Measurements from ENCODE around the gene NUDT9. TPM values are rescaled to one million over a fixed set of nuclear protein-coding genes. Genes with fewer than 3 reads are reported as not detected.
"Not testable (repeated sequence)": the region's sequence is repeated elsewhere in the genome, so short reads cannot be mapped to it uniquely, and the experiment has no call there.

NUDT9 gene
- total RNA-seq, 1 experiment from 2014 or later = 17.6 TPM

GRCh38 chr4:87491436-87491835 is 69.1 kb downstream of the NUDT9 start:
- no peak overlapping the region for H3K27ac Mint-ChIP-seq (ENCODE audit: low read depth, unreplicated experiment)
- no peaks in the 10 kb centered on the region for H3K4me1 Mint-ChIP-seq (ENCODE audit: insufficient read depth, unreplicated experiment)
- H3K27me3 Mint-ChIP-seq (ENCODE audit: insufficient read depth, unreplicated experiment) = no peaks in the 10 kb centered on the region
- POLR2A ChIA-PET = no interaction called here
- no peak for DNase-seq (ENCODE audit: unreplicated experiment)
- H3K36me3 Mint-ChIP-seq (ENCODE audit: insufficient read depth, unreplicated experiment) = no peaks in the 10 kb centered on the region
- no peak for TF ChIP-seq CTCF (IDR thresholded peaks at IDR 0.05; ENCODE audit: unreplicated experiment)
- CTCF ChIA-PET = no interaction called here
- H3K4me3 Mint-ChIP-seq (ENCODE audit: unreplicated experiment) = no peak overlapping the region
- BruUV-seq (replicated peaks) = no TSS peak
- intact Hi-C loops (cut with micrococcal nuclease) = no loop called here
- H3K9me3 Mint-ChIP-seq (ENCODE audit: unreplicated experiment) = peaks cover 6% of the 10 kb centered on the region

GRCh38 chr4:87491851-87492250 is 69.5 kb downstream of the NUDT9 start:
- intact Hi-C loops (cut with micrococcal nuclease); BruUV-seq (replicated peaks); H3K36me3 Mint-ChIP-seq (ENCODE audit: insufficient read depth, unreplicated experiment); H3K27ac Mint-ChIP-seq (ENCODE audit: low read depth, unreplicated experiment); H3K9me3 Mint-ChIP-seq (ENCODE audit: unreplicated experiment); H3K27me3 Mint-ChIP-seq (ENCODE audit: insufficient read depth, unreplicated experiment); POLR2A ChIA-PET; CTCF ChIA-PET; H3K4me1 Mint-ChIP-seq (ENCODE audit: insufficient read depth, unreplicated experiment); H3K4me3 Mint-ChIP-seq (ENCODE audit: unreplicated experiment): not testable (repeated sequence)
- peak; percentile 21 for DNase-seq (ENCODE audit: unreplicated experiment)

- no peak for TF ChIP-seq CTCF (IDR thresholded peaks at IDR 0.05; ENCODE audit: unreplicated experiment)
- peaks cover 6% of the 10 kb centered on the region for H3K9me3 Mint-ChIP-seq (ENCODE audit: unreplicated experiment)
- ChIA-PET POLR2A (no interaction called here), CTCF (interaction anchor here (0.6 kb wide), 1 partner anchor 1179 kb away, joined by 3 read pairs; no protein-coding TSS in a partner anchor)
- DNase-seq (ENCODE audit: unreplicated experiment) = no peak
- no peak overlapping the region for H3K4me3 Mint-ChIP-seq (ENCODE audit: unreplicated experiment)
- H3K27me3 Mint-ChIP-seq (ENCODE audit: insufficient read depth, unreplicated experiment) = no peaks in the 10 kb centered on the region
- no peak overlapping the region for H3K27ac Mint-ChIP-seq (ENCODE audit: low read depth, unreplicated experiment)
- no peaks in the 10 kb centered on the region for H3K36me3 Mint-ChIP-seq (ENCODE audit: insufficient read depth, unreplicated experiment)
- H3K4me1 Mint-ChIP-seq (ENCODE audit: insufficient read depth, unreplicated experiment) = no peaks in the 10 kb centered on the region
- no TSS peak for BruUV-seq (replicated peaks)
- intact Hi-C loops (cut with micrococcal nuclease) = no loop called here
These were observed 70.7 kb downstream of the NUDT9 start for GRCh38 chr4:87493115-87493514.

- no TSS peak for BruUV-seq (replicated peaks)
- intact Hi-C loops (cut with micrococcal nuclease) = no loop called here
- peak; percentile 27 for DNase-seq (ENCODE audit: unreplicated experiment)
- no peaks in the 10 kb centered on the region for H3K4me1 Mint-ChIP-seq (ENCODE audit: insufficient read depth, unreplicated experiment)
- ChIA-PET CTCF (interaction anchor here (1.0 kb wide), 1 partner anchor 44 kb away, joined by 3 read pairs; no protein-coding TSS in a partner anchor), POLR2A (no interaction called here)
- peak; percentile 28 for TF ChIP-seq CTCF (IDR thresholded peaks at IDR 0.05; ENCODE audit: unreplicated experiment)
- no peaks in the 10 kb centered on the region for H3K27me3 Mint-ChIP-seq (ENCODE audit: insufficient read depth, unreplicated experiment)
- no peak overlapping the region for H3K4me3 Mint-ChIP-seq (ENCODE audit: unreplicated experiment)
- no peaks in the 10 kb centered on the region for H3K36me3 Mint-ChIP-seq (ENCODE audit: insufficient read depth, unreplicated experiment)
- no peak overlapping the region for H3K27ac Mint-ChIP-seq (ENCODE audit: low read depth, unreplicated experiment)
- peaks cover 6% of the 10 kb centered on the region for H3K9me3 Mint-ChIP-seq (ENCODE audit: unreplicated experiment)
These were observed 74.8 kb downstream of the NUDT9 start for GRCh38 chr4:87497159-87497558.

- POLR2A ChIA-PET = no interaction called here
- BruUV-seq (replicated peaks) = no TSS peak
- H3K36me3 Mint-ChIP-seq (ENCODE audit: insufficient read depth, unreplicated experiment) = no peaks in the 10 kb centered on the region
- intact Hi-C loops (cut with micrococcal nuclease) = no loop called here
- CTCF ChIA-PET = interaction anchor here (1.0 kb wide), 1 partner anchor 43 kb away, joined by 3 read pairs; no protein-coding TSS in a partner anchor
- H3K4me1 Mint-ChIP-seq (ENCODE audit: insufficient read depth, unreplicated experiment) = peaks cover 4% of the 10 kb centered on the region
- no peak for DNase-seq (ENCODE audit: unreplicated experiment)
- H3K9me3 Mint-ChIP-seq (ENCODE audit: unreplicated experiment) = peaks cover 6% of the 10 kb centered on the region
- H3K27ac Mint-ChIP-seq (ENCODE audit: low read depth, unreplicated experiment) = no peak overlapping the region
- H3K27me3 Mint-ChIP-seq (ENCODE audit: insufficient read depth, unreplicated experiment) = no peaks in the 10 kb centered on the region
- TF ChIP-seq CTCF (IDR thresholded peaks at IDR 0.05; ENCODE audit: unreplicated experiment) = no peak
- H3K4me3 Mint-ChIP-seq (ENCODE audit: unreplicated experiment) = no peak overlapping the region
These were observed 75.2 kb downstream of the NUDT9 start for GRCh38 chr4:87497578-87497977.
